CD14-positive monocyte (primary cell): ENCODE data around the gene CTNNBL1. TPM values are rescaled to one million over a fixed set of nuclear protein-coding genes. Genes with fewer than 3 reads are reported as not detected.
A peak's percentile ranks its signal among the peaks of the same experiment; 100 is the strongest.

Experiments
- DNase-seq, 3 donors: peaks; one replicate each; pipeline ENCODE4 v3.0.0-alpha.2; 2011 to 2022
- H2AFZ ChIP-seq: 2 replicates; pipeline ENCODE4 v1.6.0; 2012; ENCODE audit warnings: mild to moderate bottlenecking, low read depth, low read length, inconsistent platforms; ENCODE audit not compliant: insufficient read depth, poor library complexity, severe bottlenecking
- H3K27ac ChIP-seq, 2 donors: 1 replicate in 1 of 2; 2 replicates in 1 of 2; pipeline ENCODE4 v1.5.1; 2012 to 2013; ENCODE audit warnings: low read length in 2 of 2, control low read depth in 1 of 2, inconsistent platforms in 1 of 2, low read depth in 1 of 2, mild to moderate bottlenecking in 1 of 2
- H3K27me3 ChIP-seq, 2 donors: one replicate each; pipeline versions ENCODE4 v1.6.0 to v1.6.1; 2011 to 2013; ENCODE audit warnings: low read length in 2 of 2; ENCODE audit not compliant: control insufficient read depth in 2 of 2, insufficient read depth in 2 of 2
- H3K36me3 ChIP-seq, 2 donors: replicated peaks in 1 of 2; 1 replicate in 1 of 2; 2 replicates in 1 of 2; pipeline versions ENCODE4 v1.5.1 to v1.6.1; 2012 to 2013; ENCODE audit warnings: low read length in 2 of 2, control low read depth in 1 of 2, inconsistent platforms in 1 of 2, mild to moderate bottlenecking in 1 of 2; ENCODE audit not compliant: insufficient read depth in 2 of 2, control insufficient read depth in 1 of 2
- H3K4me1 ChIP-seq, 2 donors: 1 replicate in 1 of 2; 2 replicates in 1 of 2; pipeline versions ENCODE4 v1.5.1 to v1.6.1; 2012 to 2013; ENCODE audit warnings: low read length in 2 of 2, control low read depth in 1 of 2, inconsistent platforms in 1 of 2, mild to moderate bottlenecking in 1 of 2, moderate library complexity in 1 of 2; ENCODE audit not compliant: insufficient read depth in 2 of 2, control insufficient read depth in 1 of 2
- H3K4me2 ChIP-seq: replicated peaks from 2 replicates; pipeline ENCODE3; 2012; ENCODE audit warnings: low read length, moderate library complexity, mild to moderate bottlenecking; ENCODE audit not compliant: poor library complexity, severe bottlenecking; ENCODE audit errors: extremely low read depth
- H3K4me3 ChIP-seq, 3 experiments: fragments of 200-600 bp in 1 of 3; sonication (generic) in 1 of 3; replicated peaks in 1 of 3; 1 replicate in 2 of 3; 2 replicates in 1 of 3; pipeline ENCODE4 v1.5.1; 2011 to 2013; ENCODE audit warnings: low read length in 3 of 3, mild to moderate bottlenecking in 3 of 3, control low read depth in 2 of 3, low read depth in 2 of 3, inconsistent platforms in 1 of 3, moderate library complexity in 1 of 3
- H3K79me2 ChIP-seq: 2 replicates; pipeline ENCODE4 v1.6.0; 2012; ENCODE audit warnings: mild to moderate bottlenecking, control low read depth, inconsistent platforms, low read length, moderate library complexity; ENCODE audit not compliant: insufficient read depth
- H3K9ac ChIP-seq: 2 replicates; pipeline ENCODE4 v1.6.0; 2017; ENCODE audit warnings: low read length, mild to moderate bottlenecking; ENCODE audit not compliant: insufficient read depth, poor library complexity, severe bottlenecking
- H3K9me3 ChIP-seq, 2 donors: replicated peaks in 1 of 2; 1 replicate in 1 of 2; 2 replicates in 1 of 2; pipeline versions ENCODE4 v1.5.1 to v1.6.1; 2012 to 2013; ENCODE audit warnings: low read length in 2 of 2, control low read depth in 1 of 2; ENCODE audit not compliant: control insufficient read depth in 1 of 2, insufficient read depth in 1 of 2
- H4K20me1 ChIP-seq: 2 replicates; pipeline ENCODE4 v1.6.0; 2012; ENCODE audit warnings: mild to moderate bottlenecking, low read length, control low read depth, moderate library complexity; ENCODE audit not compliant: insufficient read depth
- H3K27ac Mint-ChIP-seq, 7 donors: one replicate each; pipeline ENCODE4 v1.8.0; 2020; ENCODE audit warnings: mild to moderate bottlenecking in 7 of 7, mixed read lengths in 7 of 7, moderate library complexity in 6 of 7, inconsistent platforms in 2 of 7
- H3K27me3 Mint-ChIP-seq, 3 donors: one replicate each; pipeline ENCODE4 v1.8.0; 2021 to 2022; ENCODE audit warnings: low read depth in 3 of 3, mild to moderate bottlenecking in 3 of 3, mixed read lengths in 3 of 3, moderate library complexity in 3 of 3, inconsistent platforms in 1 of 3
- H3K36me3 Mint-ChIP-seq, 2 donors: one replicate each; pipeline ENCODE4 v1.8.0; 2020; ENCODE audit warnings: mixed read lengths in 2 of 2, inconsistent platforms in 1 of 2, mild to moderate bottlenecking in 1 of 2
- H3K4me1 Mint-ChIP-seq: one replicate; pipeline ENCODE4 v1.8.0; 2020; ENCODE audit warnings: mild to moderate bottlenecking, mixed read lengths
- H3K4me3 Mint-ChIP-seq, 2 donors: one replicate each; pipeline ENCODE4 v1.8.0; 2020; ENCODE audit warnings: mild to moderate bottlenecking in 2 of 2, mixed read lengths in 2 of 2, moderate library complexity in 1 of 2
- H3K9me3 Mint-ChIP-seq, 7 donors: one replicate each; pipeline ENCODE4 v1.8.0; 2020 to 2022; ENCODE audit warnings: mixed read lengths in 7 of 7, mild to moderate bottlenecking in 6 of 7, moderate library complexity in 6 of 7, inconsistent platforms in 2 of 7
- WGBS: methylation state at CpG from one replicate; pipeline ENCODE4 v1.1.5; 2013; ENCODE audit warnings: missing lambda C conversion rate; ENCODE audit not compliant: insufficient coverage; 5-methylcytosine and 5-hydroxymethylcytosine counted together
- intact Hi-C, 2 donors: fragments of 100-400 bp; cut with micrococcal nuclease; formaldehyde crosslinking; loops; one replicate each; pipeline versions ENCODE4 v1.15.0 to v1.15.1; 2023
- polyA plus RNA-seq, 3 donors: library from polyadenylated mRNA; depleted of rRNA in 1 of 3; unstranded in 2 of 3; stranded (reverse) in 1 of 3; fragments of 300-500 nt in 2 of 3; fragments of >200 nt in 1 of 3; fragmentation: Illumina TruSeq in 2 of 3; gene quantifications; 1 replicate in 2 of 3; 2 replicates in 1 of 3; pipeline ENCODE4 v1.2.3, GENCODE V29; 2012 to 2021
- TF ChIP-seq, protein P1 (sequence below): fragments of 200-600 bp; IDR thresholded peaks from one replicate; pipeline ENCODE4 v1.8.0; 2022; ENCODE audit warnings: antibody characterized with exemption, mild to moderate bottlenecking

The CTNNBL1 gene
- polyA plus RNA-seq, 3 donors, result 35.5 to 83.2 (median 77.3) TPM

DNA sequence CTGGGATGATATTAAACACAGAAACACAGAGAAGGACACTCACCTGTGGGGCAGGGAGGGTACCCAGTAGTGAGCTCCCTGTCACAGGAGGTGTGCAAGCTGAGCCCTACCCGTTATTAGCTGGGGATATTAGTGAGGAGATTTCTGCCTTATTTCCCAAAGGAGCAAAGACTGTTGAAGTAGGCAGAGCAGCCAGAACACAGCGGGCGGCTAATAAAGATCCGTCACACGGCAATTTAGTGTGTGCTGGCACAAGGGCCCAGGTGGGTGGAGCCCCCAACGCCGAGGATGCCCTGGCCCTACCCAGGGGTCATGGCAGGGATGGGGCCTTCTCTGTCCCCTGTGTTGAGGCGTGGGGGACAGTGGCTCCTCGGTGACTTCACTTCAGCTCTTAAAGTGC lies 217.4 kb downstream of the CTNNBL1 start:
- DNase-seq, result no peak
- H2AFZ ChIP-seq, result no peak overlapping the region
- H3K4me2 ChIP-seq, result no peak overlapping the region
- no peak overlapping the region for H3K4me3 ChIP-seq
- no peak overlapping the region for H3K9ac ChIP-seq
- no peak overlapping the region for H3K27ac ChIP-seq
- Mint-ChIP-seq H3K27me3 (peaks cover 51 to 95% (median 77%) of the 10 kb centered on the region in 3 donors), H3K27ac (no peak overlapping the region), H3K4me3 (no peak overlapping the region), H3K4me1 (peaks cover 7% of the 10 kb centered on the region), H3K36me3 (peaks cover 0 to 2% of the 10 kb centered on the region in 2 donors), H3K9me3 (peaks cover 0 to 19% (median 2%) of the 10 kb centered on the region in 7 donors)
- intact Hi-C loops, result no loop called here
- WGBS, result 78% methylated on average over 6 of the region's 9 CpGs
- TF ChIP-seq, protein P1, sequence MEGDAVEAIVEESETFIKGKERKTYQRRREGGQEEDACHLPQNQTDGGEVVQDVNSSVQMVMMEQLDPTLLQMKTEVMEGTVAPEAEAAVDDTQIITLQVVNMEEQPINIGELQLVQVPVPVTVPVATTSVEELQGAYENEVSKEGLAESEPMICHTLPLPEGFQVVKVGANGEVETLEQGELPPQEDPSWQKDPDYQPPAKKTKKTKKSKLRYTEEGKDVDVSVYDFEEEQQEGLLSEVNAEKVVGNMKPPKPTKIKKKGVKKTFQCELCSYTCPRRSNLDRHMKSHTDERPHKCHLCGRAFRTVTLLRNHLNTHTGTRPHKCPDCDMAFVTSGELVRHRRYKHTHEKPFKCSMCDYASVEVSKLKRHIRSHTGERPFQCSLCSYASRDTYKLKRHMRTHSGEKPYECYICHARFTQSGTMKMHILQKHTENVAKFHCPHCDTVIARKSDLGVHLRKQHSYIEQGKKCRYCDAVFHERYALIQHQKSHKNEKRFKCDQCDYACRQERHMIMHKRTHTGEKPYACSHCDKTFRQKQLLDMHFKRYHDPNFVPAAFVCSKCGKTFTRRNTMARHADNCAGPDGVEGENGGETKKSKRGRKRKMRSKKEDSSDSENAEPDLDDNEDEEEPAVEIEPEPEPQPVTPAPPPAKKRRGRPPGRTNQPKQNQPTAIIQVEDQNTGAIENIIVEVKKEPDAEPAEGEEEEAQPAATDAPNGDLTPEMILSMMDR, result no peak
- H3K27me3 ChIP-seq, result peaks cover 14 to 62% of the 10 kb centered on the region in 2 donors
- no peaks in the 10 kb centered on the region for H3K79me2 ChIP-seq
- H3K4me1 ChIP-seq, result peaks cover 0 to 3% of the 10 kb centered on the region in 2 donors
- no peaks in the 10 kb centered on the region for H3K36me3 ChIP-seq
- H4K20me1 ChIP-seq, result no peaks in the 10 kb centered on the region
- H3K9me3 ChIP-seq, result peaks cover 0 to 7% of the 10 kb centered on the region in 2 donors

DNA sequence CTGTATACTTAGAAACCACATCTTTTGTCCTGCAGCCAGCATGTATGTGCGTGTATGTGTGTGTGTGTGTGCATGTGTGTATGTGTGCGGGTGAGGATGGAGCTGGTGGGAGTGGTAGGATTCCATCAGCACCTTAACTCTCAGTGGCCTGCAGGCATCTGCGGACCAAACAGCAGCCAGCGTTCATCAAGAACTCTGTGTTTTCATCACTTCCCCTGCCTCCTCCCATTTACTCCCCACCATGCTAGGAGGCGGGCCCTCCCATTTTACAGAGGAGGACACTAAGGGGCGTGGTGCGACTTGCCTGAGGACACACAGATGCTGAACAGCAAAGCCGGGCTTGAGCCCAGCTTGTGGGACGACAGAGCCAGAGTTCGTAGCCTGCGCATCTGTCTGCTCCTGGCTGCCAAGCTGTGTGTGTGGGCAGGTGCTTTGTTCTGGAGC lies 218.0 kb downstream of the CTNNBL1 start:
- H3K79me2 ChIP-seq, result no peaks in the 10 kb centered on the region
- TF ChIP-seq, protein P1, result no peak
- peaks cover 7% of the 10 kb centered on the region for H3K4me1 Mint-ChIP-seq
- H3K27me3 Mint-ChIP-seq, result peaks cover 53 to 95% (median 78%) of the 10 kb centered on the region in 3 donors
- peaks cover 0 to 7% of the 10 kb centered on the region in 2 donors for H3K9me3 ChIP-seq
- H4K20me1 ChIP-seq, result no peaks in the 10 kb centered on the region
- DNase-seq, result no peak
- intact Hi-C loops, result no loop called here
- H3K4me3 ChIP-seq, result no peak overlapping the region
- peaks cover 0 to 2% of the 10 kb centered on the region in 2 donors for H3K36me3 Mint-ChIP-seq
- no peak overlapping the region for H3K4me3 Mint-ChIP-seq
- H3K9ac ChIP-seq, result no peak overlapping the region
- H3K27me3 ChIP-seq, result peaks cover 19 to 62% of the 10 kb centered on the region in 2 donors
- WGBS, result 60% methylated on average over 6 of the region's 11 CpGs
- H3K9me3 Mint-ChIP-seq, result peaks cover 0 to 21% (median 2%) of the 10 kb centered on the region in 7 donors
- H3K36me3 ChIP-seq, result no peaks in the 10 kb centered on the region
- peaks cover 0 to 3% of the 10 kb centered on the region in 2 donors for H3K4me1 ChIP-seq
- H3K4me2 ChIP-seq, result no peak overlapping the region
- H3K27ac Mint-ChIP-seq, result peak overlapping the region in 1 of 7 donors; percentile 64
- no peak overlapping the region for H2AFZ ChIP-seq
- no peak overlapping the region for H3K27ac ChIP-seq
